Ovary (tissue), 9 donors: ENCODE measurements around the gene TMEM217. TPM values are rescaled to one million over a fixed set of nuclear protein-coding genes. Genes with fewer than 3 reads are reported as not detected.

ENCODE experiments used
- DNase-seq, 5 donors: peaks; one replicate each; pipeline ENCODE4 v3.0.0-alpha.2; 2019 to 2020
- H3K27ac ChIP-seq, 2 donors: fragments of 200-600 bp; one replicate each; pipeline versions ENCODE4 v1.5.1 to v1.8.0; 2019 to 2022
- H3K27me3 ChIP-seq: fragments of 200-600 bp; one replicate; pipeline ENCODE4 v1.8.0; 2022
- H3K36me3 ChIP-seq: fragments of 200-600 bp; sonication (generic); one replicate; pipeline ENCODE4 v1.5.1; 2019
- H3K4me1 ChIP-seq: one replicate; pipeline ENCODE4 v1.8.1; 2013; ENCODE audit warnings: mild to moderate bottlenecking, moderate library complexity; ENCODE audit not compliant: insufficient read depth
- H3K4me3 ChIP-seq: fragments of 200-600 bp; sonication (generic); one replicate; pipeline ENCODE4 v1.5.1; 2017
- H3K9me3 ChIP-seq, 2 donors: fragments of 200-600 bp in 1 of 2; sonication (generic) in 1 of 2; one replicate each; pipeline versions ENCODE4 v1.5.1 to v1.8.1; 2013 to 2019; ENCODE audit warnings: mild to moderate bottlenecking in 1 of 2, moderate library complexity in 1 of 2
- CTCF ChIP-seq, 3 donors: fragments of 450-650 bp in 2 of 3; fragments of 200-600 bp in 1 of 3; IDR thresholded peaks; one replicate each; pipeline versions ENCODE4 v1.5.1 to v1.8.0; 2016 to 2022; ENCODE audit warnings: antibody characterized with exemption in 3 of 3, mild to moderate bottlenecking in 1 of 3
- EP300 ChIP-seq: sonication (generic); formaldehyde crosslinking; IDR thresholded peaks from one replicate; pipeline ENCODE4 v1.6.1; 2017; ENCODE audit warnings: antibody characterized with exemption
- POLR2A ChIP-seq: fragments of 450-650 bp; IDR thresholded peaks from one replicate; pipeline ENCODE4 v1.6.1; 2017; ENCODE audit warnings: antibody characterized with exemption, mild to moderate bottlenecking, moderate library complexity
- WGBS, 3 donors: extraction: QIAGEN DNeasy Blood & Tissue Kit in 1 of 3; methylation state at CpG; one replicate each; pipeline versions ENCODE4 v1.1.5 to v1.1.7; 2013 to 2017; 5-methylcytosine and 5-hydroxymethylcytosine counted together
- intact Hi-C, 4 donors: fragments of 100-400 bp; cut with DNase I; formaldehyde crosslinking; loops; one replicate each; pipeline versions ENCODE4 v1.11.0 to v1.15.1; 2022 to 2023
- polyA plus RNA-seq, 2 donors: library from polyadenylated mRNA; stranded (reverse); fragments of 200-250 nt in 1 of 2; fragments of 350-450 nt in 1 of 2; fragmentation: Illumina TruSeq in 1 of 2; extraction: RNeasy Lipid Tissue Mini Kit (QIAGEN cat#74804) in 1 of 2; gene quantifications; one replicate each; pipeline ENCODE4 v1.2.3, GENCODE V29; 2013 to 2014
- total RNA-seq, 7 donors: library from RNA; depleted of rRNA in 2 of 7; stranded (reverse); fragments of >200 nt in 2 of 7; fragmentation: NEBNext Ultra II Directional in 3 of 7; extraction: Animal tissue kit (Norgen Biotek cat#: 25700) in 3 of 7; gene quantifications; one replicate each; pipeline versions ENCODE4 v1.1.0 to v1.2.4, GENCODE V29; 2016 to 2023
- donor health status: DM: no; HTN: no; CAD: no; lungs with moderate emphysema.
- donor health status: DM: no; HTN: no; CAD: no.
- donor health status: Bipolar disorder and iron deficiency.
- donor health status: DM: yes; HTN: yes; CAD: no.
- donor health status: DM: no; HTN: no; CAD: no.
- donor health status: DM: yes; HTN: yes; CAD: no.

Gene TMEM217
- total and polyA plus RNA-seq, 9 donors, result 0.39 to 4.6 (median 1.5) TPM

GRCh38 chr6:37222125-37222967 is 35.6 kb downstream of the TMEM217 start:
- no peaks in the 10 kb centered on the region for H3K27me3 ChIP-seq
- TF ChIP-seq POLR2A (no peak), CTCF (IDR thresholded peaks at IDR 0.05) (no peak), EP300 (no peak)
- peaks cover 4% of the 10 kb centered on the region for H3K4me1 ChIP-seq
- WGBS, 3 donors, result 0 to 2% (median 1%) methylated on average over 30 to 39 of the region's 39 CpGs
- peak overlapping the region in 1 of 2 donors; percentile 19 for H3K27ac ChIP-seq
- intact Hi-C loops, result no loop called here
- no peaks in the 10 kb centered on the region for H3K36me3 ChIP-seq
- H3K9me3 ChIP-seq, result no peaks in the 10 kb centered on the region
- peak; percentile 77 to 84 (median 81) for DNase-seq
- peak overlapping the region; percentile 66 for H3K4me3 ChIP-seq

- no peak for DNase-seq
- Histone ChIP-seq H3K4me3 (peak overlapping the region; percentile 66), H3K4me1 (peaks cover 4% of the 10 kb centered on the region), H3K27me3 (no peaks in the 10 kb centered on the region), H3K36me3 (no peaks in the 10 kb centered on the region), H3K9me3 (no peaks in the 10 kb centered on the region), H3K27ac (peak overlapping the region in 1 of 2 donors; percentile 19)
- TF ChIP-seq CTCF (IDR thresholded peaks at IDR 0.05), result no peak
- no peak for TF ChIP-seq EP300
- no peak for TF ChIP-seq POLR2A
- intact Hi-C loops, result no loop called here
- 53 to 56% (median 55%) methylated on average over 6 of the region's 6 CpGs for WGBS, 3 donors
Observed at GRCh38 chr6:37221585-37222124, 36.3 kb downstream of the TMEM217 start.

GRCh38 chr6:37218511-37218910 is 39.4 kb downstream of the TMEM217 start:
- no peak for TF ChIP-seq POLR2A
- TF ChIP-seq EP300, result no peak
- no peak for TF ChIP-seq CTCF (IDR thresholded peaks at IDR 0.05)
- H3K27ac ChIP-seq, result no peak overlapping the region
- H3K4me1 ChIP-seq, result peaks cover 4% of the 10 kb centered on the region
- intact Hi-C loops, result no loop called here
- H3K9me3 ChIP-seq, result no peaks in the 10 kb centered on the region
- H3K4me3 ChIP-seq, result no peak overlapping the region
- no peaks in the 10 kb centered on the region for H3K27me3 ChIP-seq
- 87 to 90% (median 89%) methylated on average over 8 of the region's 8 CpGs for WGBS, 3 donors
- no peaks in the 10 kb centered on the region for H3K36me3 ChIP-seq
- DNase-seq, result no peak

- H3K9me3 ChIP-seq, result no peaks in the 10 kb centered on the region
- WGBS, 3 donors, result 89 to 93% (median 92%) methylated on average over 6 of the region's 6 CpGs
- H3K27me3 ChIP-seq, result no peaks in the 10 kb centered on the region
- no peak overlapping the region for H3K27ac ChIP-seq
- H3K36me3 ChIP-seq, result no peaks in the 10 kb centered on the region
- peaks cover 4% of the 10 kb centered on the region for H3K4me1 ChIP-seq
- no peak for TF ChIP-seq EP300
- no peak for TF ChIP-seq POLR2A
- no peak for TF ChIP-seq CTCF (IDR thresholded peaks at IDR 0.05)
- intact Hi-C loops, result no loop called here
- H3K4me3 ChIP-seq, result no peak overlapping the region
- no peak for DNase-seq
Observed at GRCh38 chr6:37218061-37218460, 39.9 kb downstream of the TMEM217 start.
